Fibroblast of skin of right quadriceps (primary cell): ENCODE measurements around the gene SLC22A23.

ENCODE experiments used
- DNase-seq: peaks from one replicate; pipeline ENCODE4 v3.0.0-alpha.2; 2013

The SLC22A23 gene

GRCh38 chr6:3351105-3351676, 105.7 kb downstream of the SLC22A23 start:
- DNase-seq, result no peak

- DNase-seq, result peak; percentile 13
Measured at GRCh38 chr6:3350252-3350796, 106.5 kb downstream of the SLC22A23 start.

- DNase-seq, result no peak
Measured at GRCh38 chr6:3349388-3350251, 107.2 kb downstream of the SLC22A23 start.

GRCh38 chr6:3348821-3349220, 108.0 kb downstream of the SLC22A23 start:
- no peak for DNase-seq

GRCh38 chr6:3347826-3348225, 109.0 kb downstream of the SLC22A23 start:
- no peak for DNase-seq

GRCh38 chr6:3347247-3347646, 109.6 kb downstream of the SLC22A23 start:
- peak; percentile 8 for DNase-seq

GRCh38 chr6:3346476-3346875, 110.4 kb downstream of the SLC22A23 start:
- DNase-seq, result no peak

- DNase-seq, result no peak
Measured at GRCh38 chr6:3345836-3346235, 111.0 kb downstream of the SLC22A23 start.

GRCh38 chr6:3343089-3343883, 113.6 kb downstream of the SLC22A23 start:
- DNase-seq, result no peak

- DNase-seq, result peak; percentile 66
Measured at GRCh38 chr6:3341467-3341866, 115.4 kb downstream of the SLC22A23 start.

- DNase-seq, result peak; percentile 9
Measured at GRCh38 chr6:3340894-3341293, 116.0 kb downstream of the SLC22A23 start.

- peak; percentile 32 for DNase-seq
Measured at GRCh38 chr6:3340358-3340802, 116.5 kb downstream of the SLC22A23 start.

- no peak for DNase-seq
Measured at GRCh38 chr6:3339811-3340210, 117.0 kb downstream of the SLC22A23 start.

- peak; percentile 21 for DNase-seq
Measured at GRCh38 chr6:3337521-3338350, 119.1 kb downstream of the SLC22A23 start.

GRCh38 chr6:3336859-3337515, 119.9 kb downstream of the SLC22A23 start:
- no peak for DNase-seq

GRCh38 chr6:3336066-3336786, 120.6 kb downstream of the SLC22A23 start:
- no peak for DNase-seq

- DNase-seq, result no peak
Measured at GRCh38 chr6:3335169-3335568, 121.7 kb downstream of the SLC22A23 start.

- no peak for DNase-seq
Measured at GRCh38 chr6:3334555-3334954, 122.3 kb downstream of the SLC22A23 start.

GRCh38 chr6:3333263-3333662, 123.6 kb downstream of the SLC22A23 start:
- DNase-seq, result no peak

GRCh38 chr6:3331971-3332370, 124.9 kb downstream of the SLC22A23 start:
- no peak for DNase-seq

GRCh38 chr6:3331494-3331893, 125.4 kb downstream of the SLC22A23 start:
- DNase-seq, result no peak
